ENCODE measurements around the gene FBXL13.
"Not testable (repeated sequence)": the region's sequence is repeated elsewhere in the genome, so short reads cannot be mapped to it uniquely, and the experiment has no call there.

Gene FBXL13

DNA sequence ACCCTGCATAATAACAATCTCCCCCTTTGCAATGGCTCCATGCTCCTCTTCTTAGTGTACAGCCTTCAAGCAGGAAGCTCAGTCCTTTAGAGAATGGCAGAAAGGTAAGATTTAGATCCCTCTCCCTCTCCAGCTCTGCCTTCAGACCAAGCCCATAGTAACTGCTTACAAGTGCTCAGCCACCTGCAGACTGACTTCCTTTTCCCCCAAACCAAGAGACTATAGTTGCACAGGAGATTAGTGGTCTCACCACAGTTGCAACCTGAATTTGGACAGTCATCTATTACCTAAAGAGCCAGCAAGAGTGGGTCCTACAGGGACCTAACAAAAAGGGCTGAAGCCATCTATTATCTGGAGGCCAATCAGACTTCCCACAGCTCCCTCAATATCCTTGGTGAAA lies 16.5 kb downstream of the FBXL13 start:
- Histone ChIP-seq H3K9me3 (ENCODE audit: control extremely low read depth in 1 of 5, control insufficient read depth in 4 of 5, insufficient read depth in 2 of 5, low read depth in 1 of 5, low read length in 4 of 5) (no peaks in the 10 kb centered on the region), H3K27ac (ENCODE audit: insufficient read depth in 1 of 2, low read depth in 1 of 2, low read length in 2 of 2, poor library complexity in 1 of 2, severe bottlenecking in 2 of 2) (no peak overlapping the region), H3K4me1 (ENCODE audit: control extremely low read depth in 1 of 4, control insufficient read depth in 4 of 4, insufficient read depth in 4 of 4, low read length in 3 of 4) (peaks cover 0 to 6% (median 2%) of the 10 kb centered on the region in 4 experiments), H3K36me3 (ENCODE audit: control insufficient read depth in 4 of 4, insufficient read depth in 4 of 4, low read length in 3 of 4) (peaks cover 0 to 2% (median 0%) of the 10 kb centered on the region in 4 experiments), H3K4me3 (ENCODE audit: control insufficient read depth in 1 of 7, extremely low read depth in 1 of 7, insufficient read depth in 4 of 7, low read depth in 2 of 7, low read length in 6 of 7) (no peak overlapping the region), H3K27me3 (replicated peaks in 2 of 5; ENCODE audit: control insufficient read depth in 4 of 5, insufficient read depth in 5 of 5, low read length in 4 of 5) (no peaks in the 10 kb centered on the region)
- POLR2A ChIA-PET = interaction anchor here (0.5 kb wide), 1 partner anchor 8 kb away, joined by 3 read pairs; no protein-coding TSS in a partner anchor
- CTCF ChIA-PET = interaction anchor here (0.8 to 2.2 kb wide), 2 partner anchors 11 to 23 kb away, joined by 3 to 11 read pairs; no protein-coding TSS in a partner anchor
- peak in 2 of 3 donors; percentile 41 to 54 for DNase-seq

DNA sequence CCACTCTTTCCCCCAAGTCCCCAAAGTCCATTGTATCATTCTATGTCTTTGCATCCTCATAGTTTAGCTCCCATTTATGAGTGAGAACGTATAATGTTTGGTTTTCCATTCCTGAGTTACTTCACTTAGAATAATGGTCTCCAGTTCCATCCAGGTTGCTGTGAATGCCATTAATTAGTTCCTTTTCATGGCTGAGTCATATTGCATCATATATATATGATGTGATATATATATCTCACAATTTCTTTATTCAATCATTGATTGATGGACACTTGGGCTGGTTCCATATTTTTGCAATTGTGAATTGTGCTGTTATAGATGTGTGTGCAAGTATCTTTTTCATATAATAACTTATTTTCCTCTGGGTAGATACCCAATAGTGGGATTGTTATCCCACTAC lies 18.6 kb downstream of the FBXL13 start:
- CTCF ChIA-PET, POLR2A ChIA-PET: not testable (repeated sequence)

DNA sequence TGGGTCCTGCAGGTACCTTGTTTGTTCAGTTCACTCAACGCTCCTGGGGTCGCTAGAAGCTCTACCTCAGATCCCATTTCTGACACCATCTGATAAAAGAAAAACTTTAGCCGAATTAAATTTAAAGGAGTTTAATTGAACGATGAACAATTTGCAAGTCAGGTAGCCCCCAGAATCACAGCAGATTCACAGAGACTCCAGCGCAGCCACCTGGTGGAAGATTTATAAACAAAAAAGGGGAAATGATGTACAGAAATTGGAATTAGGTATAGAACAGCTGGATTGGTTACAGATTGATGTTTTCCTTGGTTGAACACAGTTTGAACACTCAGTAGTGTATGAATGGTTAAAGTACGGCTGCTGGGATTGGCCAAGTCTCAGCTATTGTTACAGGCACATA lies 23.1 kb downstream of the FBXL13 start:
- 94% methylated on average over 3 of the region's 6 CpGs for WGBS (ENCODE audit: insufficient coverage)
- POLR2A ChIA-PET = no interaction called here

More for the DNA sequence above, 18.6 kb downstream of the FBXL13 start:
- DNase-seq; H3K4me1 ChIP-seq (ENCODE audit: control extremely low read depth in 1 of 4, control insufficient read depth in 4 of 4, insufficient read depth in 4 of 4, low read length in 3 of 4); H3K27me3 ChIP-seq (replicated peaks in 2 of 5; ENCODE audit: control insufficient read depth in 4 of 5, insufficient read depth in 5 of 5, low read length in 4 of 5); H3K9me3 ChIP-seq (ENCODE audit: control extremely low read depth in 1 of 5, control insufficient read depth in 4 of 5, insufficient read depth in 2 of 5, low read depth in 1 of 5, low read length in 4 of 5); H3K36me3 ChIP-seq (ENCODE audit: control insufficient read depth in 4 of 4, insufficient read depth in 4 of 4, low read length in 3 of 4); H3K27ac ChIP-seq (ENCODE audit: insufficient read depth in 1 of 2, low read depth in 1 of 2, low read length in 2 of 2, poor library complexity in 1 of 2, severe bottlenecking in 2 of 2); H3K4me3 ChIP-seq (ENCODE audit: control insufficient read depth in 1 of 7, extremely low read depth in 1 of 7, insufficient read depth in 4 of 7, low read depth in 2 of 7, low read length in 6 of 7): not testable (repeated sequence)
- no CpG with 5 or more reads among the region's 1 CpG for WGBS (ENCODE audit: insufficient coverage)

DNA sequence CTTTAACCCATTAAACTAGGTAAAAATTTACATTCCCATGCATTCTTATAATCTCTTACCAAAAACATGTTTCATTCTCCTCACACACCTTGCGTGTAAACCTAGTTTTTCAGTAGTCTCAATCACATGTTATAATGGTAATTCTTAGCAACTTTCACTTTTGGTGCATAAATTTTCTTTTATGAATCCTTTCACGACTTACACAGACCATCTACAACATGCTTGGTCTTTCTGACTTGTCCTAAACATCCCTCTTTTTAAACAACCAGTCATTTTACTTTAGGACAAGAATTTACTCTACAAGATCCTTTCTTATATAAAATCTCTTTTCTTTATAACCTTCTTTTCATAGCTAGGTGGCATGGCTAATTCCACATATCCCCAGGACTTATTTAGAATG lies 25.8 kb downstream of the FBXL13 start:
- H3K27me3 ChIP-seq (replicated peaks in 2 of 5; ENCODE audit: control insufficient read depth in 4 of 5, insufficient read depth in 5 of 5, low read length in 4 of 5) = no peaks in the 10 kb centered on the region
- ChIA-PET POLR2A (no interaction called here), CTCF (interaction anchor here (0.8 to 2.6 kb wide), 3 partner anchors 11 to 17 kb away, joined by 3 to 5 read pairs (median 3); no protein-coding TSS in a partner anchor)
- H3K36me3 ChIP-seq (ENCODE audit: control insufficient read depth in 4 of 4, insufficient read depth in 4 of 4, low read length in 3 of 4) = peaks cover 0 to 2% (median 0%) of the 10 kb centered on the region in 4 experiments
- no peaks in the 10 kb centered on the region for H3K4me1 ChIP-seq (ENCODE audit: control extremely low read depth in 1 of 4, control insufficient read depth in 4 of 4, insufficient read depth in 4 of 4, low read length in 3 of 4)
- H3K4me3 ChIP-seq (ENCODE audit: control insufficient read depth in 1 of 7, extremely low read depth in 1 of 7, insufficient read depth in 4 of 7, low read depth in 2 of 7, low read length in 6 of 7) = no peak overlapping the region
- WGBS (ENCODE audit: insufficient coverage) = 92% methylated on average over 2 of the region's 2 CpGs
- peak in 2 of 3 donors; percentile 33 to 34 for DNase-seq
- no peak overlapping the region for H3K27ac ChIP-seq (ENCODE audit: insufficient read depth in 1 of 2, low read depth in 1 of 2, low read length in 2 of 2, poor library complexity in 1 of 2, severe bottlenecking in 2 of 2)
- peaks cover 0 to 5% (median 0%) of the 10 kb centered on the region in 5 experiments for H3K9me3 ChIP-seq (ENCODE audit: control extremely low read depth in 1 of 5, control insufficient read depth in 4 of 5, insufficient read depth in 2 of 5, low read depth in 1 of 5, low read length in 4 of 5)

More for the DNA sequence above, 23.1 kb downstream of the FBXL13 start:
- peak in 1 of 3 donors; percentile 11 for DNase-seq
- Histone ChIP-seq H3K4me3 (ENCODE audit: control insufficient read depth in 1 of 7, extremely low read depth in 1 of 7, insufficient read depth in 4 of 7, low read depth in 2 of 7, low read length in 6 of 7) (no peak overlapping the region), H3K4me1 (ENCODE audit: control extremely low read depth in 1 of 4, control insufficient read depth in 4 of 4, insufficient read depth in 4 of 4, low read length in 3 of 4) (no peaks in the 10 kb centered on the region), H3K36me3 (ENCODE audit: control insufficient read depth in 4 of 4, insufficient read depth in 4 of 4, low read length in 3 of 4) (peaks cover 0 to 2% (median 0%) of the 10 kb centered on the region in 4 experiments), H3K9me3 (ENCODE audit: control extremely low read depth in 1 of 5, control insufficient read depth in 4 of 5, insufficient read depth in 2 of 5, low read depth in 1 of 5, low read length in 4 of 5) (peaks cover 0 to 5% (median 0%) of the 10 kb centered on the region in 5 experiments), H3K27ac (ENCODE audit: insufficient read depth in 1 of 2, low read depth in 1 of 2, low read length in 2 of 2, poor library complexity in 1 of 2, severe bottlenecking in 2 of 2) (no peak overlapping the region), H3K27me3 (replicated peaks in 2 of 5; ENCODE audit: control insufficient read depth in 4 of 5, insufficient read depth in 5 of 5, low read length in 4 of 5) (no peaks in the 10 kb centered on the region)
- CTCF ChIA-PET = interaction anchor here (0.8 to 2.1 kb wide), 5 partner anchors 10 to 234 kb away, joined by 3 to 7 read pairs (median 4); no protein-coding TSS in a partner anchor

DNA sequence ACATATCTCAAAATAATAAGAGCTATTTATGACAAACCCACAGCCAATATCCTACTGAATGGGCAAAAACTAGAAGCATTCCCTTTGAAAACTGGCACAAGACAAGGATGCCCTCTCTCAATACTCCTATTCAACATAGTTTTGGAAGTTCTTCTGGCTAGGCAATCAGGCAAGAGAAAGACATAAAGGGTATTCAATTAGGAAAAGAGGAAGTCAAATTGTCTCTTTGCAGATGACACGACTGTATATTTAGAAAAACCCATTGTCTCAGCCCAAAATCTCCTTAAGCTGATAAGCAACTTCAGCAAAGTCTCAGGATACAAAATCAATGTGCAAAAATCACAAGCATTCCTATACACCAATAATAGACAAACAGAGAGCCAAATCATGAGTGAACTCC lies 32.8 kb downstream of the FBXL13 start:
- DNase-seq; H3K36me3 ChIP-seq (ENCODE audit: control insufficient read depth in 4 of 4, insufficient read depth in 4 of 4, low read length in 3 of 4); H3K27ac ChIP-seq (ENCODE audit: insufficient read depth in 1 of 2, low read depth in 1 of 2, low read length in 2 of 2, poor library complexity in 1 of 2, severe bottlenecking in 2 of 2); CTCF ChIA-PET; H3K27me3 ChIP-seq (replicated peaks in 2 of 5; ENCODE audit: control insufficient read depth in 4 of 5, insufficient read depth in 5 of 5, low read length in 4 of 5); POLR2A ChIA-PET; H3K4me3 ChIP-seq (ENCODE audit: control insufficient read depth in 1 of 7, extremely low read depth in 1 of 7, insufficient read depth in 4 of 7, low read depth in 2 of 7, low read length in 6 of 7); H3K9me3 ChIP-seq (ENCODE audit: control extremely low read depth in 1 of 5, control insufficient read depth in 4 of 5, insufficient read depth in 2 of 5, low read depth in 1 of 5, low read length in 4 of 5); H3K4me1 ChIP-seq (ENCODE audit: control extremely low read depth in 1 of 4, control insufficient read depth in 4 of 4, insufficient read depth in 4 of 4, low read length in 3 of 4): not testable (repeated sequence)
- WGBS (ENCODE audit: insufficient coverage) = no CpG with 5 or more reads among the region's 1 CpG

DNA sequence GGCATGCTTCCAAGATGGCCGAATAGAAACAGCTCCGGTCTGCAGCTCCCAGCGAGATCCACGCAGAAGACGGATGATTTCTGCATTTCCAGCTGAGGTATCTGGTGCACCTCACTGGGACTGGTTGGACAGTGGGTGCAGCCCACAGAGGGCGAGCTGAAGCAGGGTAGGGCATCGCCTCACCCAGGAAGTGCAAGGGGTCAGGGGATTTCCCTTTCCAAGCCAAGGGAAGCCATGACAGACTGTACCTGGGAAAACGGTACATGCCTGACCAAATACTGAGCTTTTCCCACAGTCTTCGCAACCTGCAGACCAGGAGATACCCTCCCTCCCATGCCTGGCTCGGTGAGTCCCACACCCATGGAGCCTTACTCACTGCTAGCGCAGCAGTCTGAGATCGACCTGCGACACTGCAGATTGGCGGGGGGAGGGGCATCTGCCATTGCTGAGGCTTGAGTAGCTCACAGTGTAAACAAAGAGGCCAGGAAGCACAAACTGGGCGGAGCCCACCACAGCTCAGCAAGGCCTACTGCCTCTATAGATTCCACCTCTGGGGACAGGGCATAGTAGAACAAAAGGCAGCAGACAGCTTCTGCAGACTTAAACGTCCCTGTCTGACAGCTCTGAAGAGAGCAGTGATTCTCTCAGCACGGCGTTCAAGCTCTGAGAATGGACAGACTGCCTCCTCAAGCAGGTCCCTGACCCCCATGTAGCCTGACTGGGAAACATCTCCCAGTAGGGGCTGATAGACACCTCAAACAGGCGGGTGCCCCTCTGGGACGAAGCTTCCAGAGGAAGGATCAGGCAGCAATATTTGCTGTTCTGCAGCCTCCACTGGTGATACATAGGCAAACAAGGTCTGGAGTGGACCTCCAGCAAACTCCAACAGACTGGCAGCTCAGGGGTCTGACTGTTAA lies 36.5 kb downstream of the FBXL13 start:
- H3K27ac ChIP-seq (ENCODE audit: insufficient read depth in 1 of 2, low read depth in 1 of 2, low read length in 2 of 2, poor library complexity in 1 of 2, severe bottlenecking in 2 of 2); H3K27me3 ChIP-seq (replicated peaks in 2 of 5; ENCODE audit: control insufficient read depth in 4 of 5, insufficient read depth in 5 of 5, low read length in 4 of 5); H3K4me3 ChIP-seq (ENCODE audit: control insufficient read depth in 1 of 7, extremely low read depth in 1 of 7, insufficient read depth in 4 of 7, low read depth in 2 of 7, low read length in 6 of 7); H3K4me1 ChIP-seq (ENCODE audit: control extremely low read depth in 1 of 4, control insufficient read depth in 4 of 4, insufficient read depth in 4 of 4, low read length in 3 of 4); POLR2A ChIA-PET; H3K9me3 ChIP-seq (ENCODE audit: control extremely low read depth in 1 of 5, control insufficient read depth in 4 of 5, insufficient read depth in 2 of 5, low read depth in 1 of 5, low read length in 4 of 5); H3K36me3 ChIP-seq (ENCODE audit: control insufficient read depth in 4 of 4, insufficient read depth in 4 of 4, low read length in 3 of 4): not testable (repeated sequence)
- CTCF ChIA-PET = interaction anchor here (0.7 to 1.3 kb wide), 3 partner anchors 12 to 110 kb away, joined by 3 read pairs; no protein-coding TSS in a partner anchor
- DNase-seq = peak in 1 of 3 donors; percentile 17
- 89% methylated on average over 16 of the region's 20 CpGs for WGBS (ENCODE audit: insufficient coverage)

DNA sequence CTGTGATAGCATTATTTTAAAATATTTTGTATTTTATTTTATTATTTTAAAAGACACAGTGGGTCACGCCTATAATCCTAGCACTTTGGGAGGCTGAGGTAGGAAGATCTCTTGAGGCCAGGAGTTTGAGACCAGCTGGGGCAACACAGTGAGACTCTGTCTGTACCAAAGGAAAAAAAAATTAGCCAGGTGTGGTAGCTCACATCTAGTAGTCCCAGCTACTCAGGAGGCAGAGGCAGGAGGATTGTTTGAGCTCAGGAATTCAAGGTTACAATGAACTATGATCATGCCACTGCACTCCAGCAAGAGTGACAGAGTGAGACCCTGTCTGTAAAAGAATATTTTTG lies 37.1 kb downstream of the FBXL13 start:
- Histone ChIP-seq H3K27ac (ENCODE audit: insufficient read depth in 1 of 2, low read depth in 1 of 2, low read length in 2 of 2, poor library complexity in 1 of 2, severe bottlenecking in 2 of 2) (no peak overlapping the region), H3K9me3 (ENCODE audit: control extremely low read depth in 1 of 5, control insufficient read depth in 4 of 5, insufficient read depth in 2 of 5, low read depth in 1 of 5, low read length in 4 of 5) (peaks cover 0 to 2% (median 0%) of the 10 kb centered on the region in 5 experiments), H3K36me3 (ENCODE audit: control insufficient read depth in 4 of 4, insufficient read depth in 4 of 4, low read length in 3 of 4) (no peaks in the 10 kb centered on the region), H3K4me3 (ENCODE audit: control insufficient read depth in 1 of 7, extremely low read depth in 1 of 7, insufficient read depth in 4 of 7, low read depth in 2 of 7, low read length in 6 of 7) (no peak overlapping the region), H3K27me3 (replicated peaks in 2 of 5; ENCODE audit: control insufficient read depth in 4 of 5, insufficient read depth in 5 of 5, low read length in 4 of 5) (no peaks in the 10 kb centered on the region), H3K4me1 (ENCODE audit: control extremely low read depth in 1 of 4, control insufficient read depth in 4 of 4, insufficient read depth in 4 of 4, low read length in 3 of 4) (no peaks in the 10 kb centered on the region)
- ChIA-PET POLR2A (no interaction called here), CTCF (interaction anchor here (1.1 kb wide), 1 partner anchor 11 kb away, joined by 3 read pairs; no protein-coding TSS in a partner anchor)
- no CpG with 5 or more reads among the region's 1 CpG for WGBS (ENCODE audit: insufficient coverage)
- no peak for DNase-seq

Data from common myeloid progenitor, CD34-positive (primary cell).